Measurements from ENCODE around the gene OTOP2.

GRCh38 chr17:74893936-74894671, 30.0 kb upstream of the OTOP2 start:
- TF ChIP-seq CTCF (IDR thresholded peaks at IDR 0.05) (no peak), POLR2A (IDR thresholded peaks at IDR 0.05) (no peak), POLR2AphosphoS5 (IDR thresholded peaks at IDR 0.05) (no peak), EP300 (IDR thresholded peaks at IDR 0.05) (no peak)
